SU-DHL-6 (cell line): ENCODE data around the gene ZBTB16.

ENCODE experiments used
- H2AFZ ChIP-seq: fragments of 200-600 bp; sonication (generic); 2 replicates; pipeline ENCODE4 v1.6.1; 2014; ENCODE audit warnings: low read depth, mild to moderate bottlenecking, moderate library complexity, mixed read lengths, antibody characterized with exemption, low read length; ENCODE audit not compliant: severe bottlenecking
- H3F3A ChIP-seq: fragments of 200-600 bp; shearing (Covaris generic); 2 replicates; pipeline ENCODE4 v1.6.0; 2016; ENCODE audit warnings: antibody characterized with exemption, mild to moderate bottlenecking; ENCODE audit not compliant: insufficient read depth
- H3K27ac ChIP-seq: fragments of 200-600 bp; sonication (generic); 2 replicates; pipeline ENCODE4 v1.5.1; 2016; ENCODE audit warnings: low read depth, mild to moderate bottlenecking, low read length, moderate library complexity, mixed read lengths
- H3K27me3 ChIP-seq: fragments of 200-600 bp; sonication (generic), shearing (Covaris generic); 2 replicates; pipeline ENCODE4 v1.6.0; 2014; ENCODE audit warnings: mild to moderate bottlenecking, low read length
- H3K36me3 ChIP-seq: fragments of 200-600 bp; sonication (generic); 2 replicates; pipeline ENCODE4 v1.6.1; 2014; ENCODE audit warnings: mild to moderate bottlenecking, low read length, mixed read lengths
- H3K4me2 ChIP-seq: fragments of 300-600, 200-600 bp; shearing (Covaris generic), sonication (generic); 2 replicates; pipeline ENCODE4 v1.6.0; 2014; ENCODE audit warnings: low read length, low read depth, mild to moderate bottlenecking; ENCODE audit not compliant: poor library complexity, severe bottlenecking
- H3K4me3 ChIP-seq: fragments of 200-600 bp; sonication (generic); 2 replicates; pipeline ENCODE4 v1.5.1; 2014; ENCODE audit warnings: antibody characterized with exemption, low read length, mild to moderate bottlenecking, mixed read lengths; ENCODE audit not compliant: insufficient read depth, poor library complexity, severe bottlenecking
- H3K79me2 ChIP-seq: fragments of 200-600 bp; sonication (generic); 2 replicates; pipeline ENCODE4 v1.6.1; 2014; ENCODE audit warnings: mild to moderate bottlenecking, low read length, moderate library complexity; ENCODE audit not compliant: insufficient read depth
- H3K9ac ChIP-seq: fragments of 200-600 bp; sonication (generic); 2 replicates; pipeline ENCODE4 v1.7.0; 2014; ENCODE audit warnings: mild to moderate bottlenecking, low read length
- H3K9me2 ChIP-seq: fragments of 200-600 bp; sonication (generic); replicated peaks from 2 replicates; pipeline ENCODE4 v1.6.1; 2014; ENCODE audit warnings: low read length; ENCODE audit not compliant: insufficient read depth
- H3K9me3 ChIP-seq: fragments of 200-600 bp; sonication (generic); 2 replicates; pipeline ENCODE4 v1.6.1; 2014; ENCODE audit warnings: low read length, mixed read lengths; ENCODE audit not compliant: insufficient read depth
- H4K20me1 ChIP-seq: fragments of 200-600 bp; sonication (generic); 2 replicates; pipeline ENCODE4 v1.6.1; 2014; ENCODE audit warnings: low read depth, mild to moderate bottlenecking, antibody characterized with exemption, low read length, moderate library complexity, mixed read lengths
- EZH2phosphoT487 ChIP-seq: fragments of 200-600 bp; sonication (generic), shearing (Covaris generic); conservative IDR thresholded peaks from 2 replicates; pipeline ENCODE4 v1.6.1; 2018; ENCODE audit warnings: mild to moderate bottlenecking, antibody characterized with exemption, low read length, moderate library complexity, mixed read lengths
- TF ChIP-seq, protein P1 (sequence below): fragments of 200-600 bp; sonication (generic); IDR thresholded peaks from one replicate; pipeline ENCODE4 v1.5.1; 2017; ENCODE audit warnings: antibody characterized with exemption, mild to moderate bottlenecking, low read length, moderate library complexity; ENCODE audit not compliant: insufficient read depth, poor library complexity, severe bottlenecking

ZBTB16 gene

GRCh38 chr11:114094516-114094915 lies 35.0 kb downstream of the ZBTB16 start:
- H3K9me2 ChIP-seq: no peaks in the 10 kb centered on the region
- H3K4me3 ChIP-seq: no peak overlapping the region
- no peaks in the 10 kb centered on the region for H3F3A ChIP-seq
- H3K9ac ChIP-seq: no peak overlapping the region
- no peak overlapping the region for H3K27ac ChIP-seq
- H3K36me3 ChIP-seq: no peaks in the 10 kb centered on the region
- H2AFZ ChIP-seq: no peak overlapping the region
- H3K27me3 ChIP-seq: no peaks in the 10 kb centered on the region
- TF ChIP-seq, protein P1, sequence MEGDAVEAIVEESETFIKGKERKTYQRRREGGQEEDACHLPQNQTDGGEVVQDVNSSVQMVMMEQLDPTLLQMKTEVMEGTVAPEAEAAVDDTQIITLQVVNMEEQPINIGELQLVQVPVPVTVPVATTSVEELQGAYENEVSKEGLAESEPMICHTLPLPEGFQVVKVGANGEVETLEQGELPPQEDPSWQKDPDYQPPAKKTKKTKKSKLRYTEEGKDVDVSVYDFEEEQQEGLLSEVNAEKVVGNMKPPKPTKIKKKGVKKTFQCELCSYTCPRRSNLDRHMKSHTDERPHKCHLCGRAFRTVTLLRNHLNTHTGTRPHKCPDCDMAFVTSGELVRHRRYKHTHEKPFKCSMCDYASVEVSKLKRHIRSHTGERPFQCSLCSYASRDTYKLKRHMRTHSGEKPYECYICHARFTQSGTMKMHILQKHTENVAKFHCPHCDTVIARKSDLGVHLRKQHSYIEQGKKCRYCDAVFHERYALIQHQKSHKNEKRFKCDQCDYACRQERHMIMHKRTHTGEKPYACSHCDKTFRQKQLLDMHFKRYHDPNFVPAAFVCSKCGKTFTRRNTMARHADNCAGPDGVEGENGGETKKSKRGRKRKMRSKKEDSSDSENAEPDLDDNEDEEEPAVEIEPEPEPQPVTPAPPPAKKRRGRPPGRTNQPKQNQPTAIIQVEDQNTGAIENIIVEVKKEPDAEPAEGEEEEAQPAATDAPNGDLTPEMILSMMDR: no peak
- TF ChIP-seq EZH2phosphoT487: no peak
- no peaks in the 10 kb centered on the region for H3K79me2 ChIP-seq
- no peaks in the 10 kb centered on the region for H4K20me1 ChIP-seq
- H3K4me2 ChIP-seq: no peak overlapping the region
- no peaks in the 10 kb centered on the region for H3K9me3 ChIP-seq

DNA sequence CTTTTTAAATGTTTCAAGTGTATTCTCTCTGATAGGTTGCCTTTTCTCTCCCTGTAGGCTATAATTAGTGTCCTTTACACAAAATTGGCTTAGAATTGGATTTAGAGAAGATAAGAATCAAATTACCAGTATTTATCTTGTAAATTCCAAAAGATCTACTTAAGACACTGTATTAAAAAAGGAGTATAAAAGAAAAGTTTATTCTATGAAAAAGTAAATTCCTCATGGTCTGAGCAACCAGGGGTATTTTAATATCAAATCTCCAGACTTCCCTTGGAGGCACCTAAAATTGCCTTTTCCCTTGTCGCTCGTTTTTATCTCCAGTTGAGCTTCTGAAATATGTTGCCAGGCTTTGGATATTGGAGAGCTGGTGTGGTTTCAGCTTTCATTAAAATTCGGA lies 36.4 kb downstream of the ZBTB16 start:
- TF ChIP-seq, protein P1: no peak
- TF ChIP-seq EZH2phosphoT487: no peak
- no peaks in the 10 kb centered on the region for H3K9me2 ChIP-seq
- H4K20me1 ChIP-seq: no peaks in the 10 kb centered on the region
- H3K27me3 ChIP-seq: no peaks in the 10 kb centered on the region
- H3K4me3 ChIP-seq: no peak overlapping the region
- no peak overlapping the region for H3K27ac ChIP-seq
- H2AFZ ChIP-seq: no peak overlapping the region
- H3F3A ChIP-seq: no peaks in the 10 kb centered on the region
- H3K36me3 ChIP-seq: no peaks in the 10 kb centered on the region
- H3K4me2 ChIP-seq: no peak overlapping the region
- H3K9me3 ChIP-seq: no peaks in the 10 kb centered on the region
- no peak overlapping the region for H3K9ac ChIP-seq
- no peaks in the 10 kb centered on the region for H3K79me2 ChIP-seq

DNA sequence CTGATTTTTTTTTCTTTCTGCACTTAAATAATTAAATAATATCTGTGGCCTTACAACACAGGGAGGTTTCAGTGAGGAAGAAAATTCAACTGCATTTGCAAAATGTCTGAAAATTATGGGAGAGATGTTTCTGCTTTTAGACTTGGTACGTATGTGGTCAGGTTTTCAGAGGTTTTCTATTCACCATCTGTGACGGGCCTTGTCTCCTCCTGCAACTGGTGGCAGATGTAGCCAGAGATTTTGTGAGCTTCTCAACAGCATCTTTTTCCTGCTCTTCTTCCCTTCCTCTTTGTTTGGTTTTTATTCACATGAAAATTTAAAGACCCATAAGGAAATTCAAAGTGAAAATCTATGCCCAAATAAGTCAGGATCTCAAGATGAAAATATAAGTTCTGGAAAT lies 38.3 kb downstream of the ZBTB16 start:
- Histone ChIP-seq H3F3A (no peaks in the 10 kb centered on the region), H2AFZ (no peak overlapping the region), H3K4me2 (no peak overlapping the region), H3K9me3 (no peaks in the 10 kb centered on the region), H3K27ac (no peak overlapping the region), H3K36me3 (no peaks in the 10 kb centered on the region), H3K79me2 (no peaks in the 10 kb centered on the region), H4K20me1 (no peaks in the 10 kb centered on the region), H3K9ac (no peak overlapping the region), H3K4me3 (no peak overlapping the region), H3K27me3 (no peaks in the 10 kb centered on the region), H3K9me2 (no peaks in the 10 kb centered on the region)
- TF ChIP-seq, protein P1: no peak
- TF ChIP-seq EZH2phosphoT487: no peak

DNA sequence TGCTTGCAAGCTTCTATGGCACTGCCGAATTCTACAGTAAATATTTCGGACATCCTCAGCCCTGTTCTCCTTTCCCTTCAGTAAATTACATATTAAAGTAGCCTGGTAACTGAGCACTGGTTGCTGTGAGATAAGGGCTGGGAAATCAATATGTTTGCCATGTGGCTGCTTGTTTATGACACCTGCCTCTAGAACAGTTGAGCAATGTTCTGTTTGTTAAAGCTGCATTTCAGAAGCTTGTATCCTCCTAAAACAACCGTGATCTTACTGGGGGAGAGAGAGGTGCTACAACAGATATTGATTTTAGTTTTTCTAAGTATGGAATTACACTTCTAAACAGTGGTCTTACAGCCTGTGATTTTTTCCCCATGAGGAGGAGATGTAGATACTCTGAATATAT lies 39.4 kb downstream of the ZBTB16 start:
- no peak overlapping the region for H3K4me3 ChIP-seq
- H3K4me2 ChIP-seq: no peak overlapping the region
- H3K9me2 ChIP-seq: no peaks in the 10 kb centered on the region
- H3K9ac ChIP-seq: no peak overlapping the region
- no peak overlapping the region for H3K27ac ChIP-seq
- TF ChIP-seq, protein P1: no peak
- no peak for TF ChIP-seq EZH2phosphoT487
- no peaks in the 10 kb centered on the region for H3F3A ChIP-seq
- no peaks in the 10 kb centered on the region for H3K27me3 ChIP-seq
- H3K9me3 ChIP-seq: no peaks in the 10 kb centered on the region
- no peaks in the 10 kb centered on the region for H3K36me3 ChIP-seq
- no peak overlapping the region for H2AFZ ChIP-seq
- H4K20me1 ChIP-seq: no peaks in the 10 kb centered on the region
- H3K79me2 ChIP-seq: no peaks in the 10 kb centered on the region
